SK-N-SH (cell line): ENCODE data around the gene PPP1R1C. TPM values are rescaled to one million over a fixed set of nuclear protein-coding genes. Genes with fewer than 3 reads are reported as not detected.

Experiments used
- CTCF ChIA-PET: fragments of 300-600, 350-600 bp; formaldehyde crosslinking; extraction: SDS; loops from one replicate; lab custom pipeline; 2021; lab: Yijun Ruan, JAX
- POLR2A ChIA-PET: fragments of 350-600 bp; sonication (Branson Sonifier 250); formaldehyde crosslinking; extraction: SDS; loops from one replicate; lab custom pipeline; 2020; ENCODE audit warnings: antibody characterized with exemption, inconsistent platforms; lab: Yijun Ruan, JAX
- DNase-seq: peaks from one replicate; pipeline ENCODE4 v3.0.0; 2012
- H2AFZ ChIP-seq: fragments of 200-600 bp; sonication (generic); 2 replicates; pipeline ENCODE4 v1.8.1; 2016; ENCODE audit warnings: antibody characterized with exemption, mild to moderate bottlenecking, low read depth
- H3F3A ChIP-seq: fragments of 200-600 bp; sonication (generic); replicated peaks from 2 replicates; pipeline ENCODE3; 2016; ENCODE audit warnings: antibody characterized with exemption, mild to moderate bottlenecking; ENCODE audit not compliant: insufficient read depth
- H3K27ac ChIP-seq, 2 experiments: fragments of 200-500 bp in 1 of 2; fragments of 200-600 bp in 1 of 2; sonication (Bioruptor generic) in 1 of 2; sonication (generic), shearing (Covaris generic) in 1 of 2; 2 replicates each; pipeline versions ENCODE4 v1.5.1 to v1.6.1; 2014 to 2016; ENCODE audit warnings: low read depth in 2 of 2, inconsistent platforms in 1 of 2, low read length in 1 of 2, mild to moderate bottlenecking in 1 of 2, mixed read lengths in 1 of 2
- H3K27me3 ChIP-seq: fragments of 200-600 bp; sonication (generic), shearing (Covaris generic); 2 replicates; pipeline ENCODE4 v1.6.1; 2016; ENCODE audit warnings: mixed run types; ENCODE audit not compliant: insufficient read depth
- H3K36me3 ChIP-seq, 2 experiments: fragments of 200-500 bp in 1 of 2; fragments of 200-600 bp in 1 of 2; sonication (Bioruptor generic) in 1 of 2; sonication (generic) in 1 of 2; replicated peaks in 1 of 2; 2 replicates each; pipeline versions ENCODE3 to v1.5.1; 2014 to 2016; ENCODE audit warnings: low read length in 1 of 2, mild to moderate bottlenecking in 1 of 2; ENCODE audit not compliant: insufficient read depth in 2 of 2, control insufficient read depth in 1 of 2
- H3K4me1 ChIP-seq, 2 experiments: fragments of 200-500 bp in 1 of 2; fragments of 200-600 bp in 1 of 2; sonication (Bioruptor generic) in 1 of 2; sonication (generic), shearing (Covaris generic) in 1 of 2; 2 replicates each; pipeline versions ENCODE4 v1.5.1 to v1.6.1; 2014 to 2016; ENCODE audit warnings: low read depth in 1 of 2, low read length in 1 of 2, mixed run types in 1 of 2; ENCODE audit not compliant: insufficient read depth in 2 of 2, control insufficient read depth in 1 of 2
- H3K4me2 ChIP-seq: fragments of 200-600 bp; sonication (generic), shearing (Covaris generic); 2 replicates; pipeline ENCODE4 v1.6.1; 2017; ENCODE audit warnings: mixed run types
- H3K4me3 ChIP-seq, 2 experiments: fragments of 200-500 bp in 1 of 2; fragments of 200-600 bp in 1 of 2; sonication (Bioruptor generic) in 1 of 2; sonication (generic), shearing (Covaris generic) in 1 of 2; 2 replicates each; pipeline versions ENCODE4 v1.5.1 to v1.8.1; 2014 to 2016; ENCODE audit warnings: low read depth in 2 of 2, inconsistent platforms in 1 of 2, low read length in 1 of 2, mild to moderate bottlenecking in 1 of 2, mixed read lengths in 1 of 2, moderate library complexity in 1 of 2
- H3K79me2 ChIP-seq: fragments of 200-600 bp; sonication (generic); 2 replicates; pipeline ENCODE4 v1.8.1; 2017; ENCODE audit warnings: mild to moderate bottlenecking; ENCODE audit not compliant: insufficient read depth
- H3K9ac ChIP-seq: fragments of 200-600 bp; sonication (generic); 2 replicates; pipeline ENCODE4 v1.6.1; 2017; ENCODE audit warnings: mixed run types
- H3K9me2 ChIP-seq: fragments of 200-600 bp; sonication (generic); 2 replicates; pipeline ENCODE4 v1.6.1; 2017; ENCODE audit warnings: mixed run types
- H3K9me3 ChIP-seq: fragments of 200-600 bp; sonication (generic); 2 replicates; pipeline ENCODE4 v1.6.1; 2017; ENCODE audit warnings: mixed run types, mild to moderate bottlenecking, moderate library complexity
- H4K20me1 ChIP-seq: fragments of 200-600 bp; sonication (generic); 2 replicates; pipeline ENCODE4 v1.6.1; 2017; ENCODE audit warnings: mild to moderate bottlenecking, mixed run types; ENCODE audit not compliant: insufficient read depth
- CHD2 ChIP-seq: fragments of 150-350 bp; IDR thresholded peaks from 2 replicates; pipeline ENCODE4 v1.6.1; 2018; ENCODE audit warnings: low read length; ENCODE audit not compliant: partially characterized antibody
- CTCF ChIP-seq: fragments of 200-600 bp; sonication (generic); IDR thresholded peaks from 2 replicates; pipeline ENCODE4 v1.6.1; 2017; ENCODE audit warnings: antibody characterized with exemption, mild to moderate bottlenecking, moderate library complexity
- EZH2phosphoT487 ChIP-seq: fragments of 200-600 bp; sonication (generic); IDR thresholded peaks from 2 replicates; pipeline ENCODE4 v1.6.1; 2017; ENCODE audit warnings: low read depth, mixed run types, mild to moderate bottlenecking, antibody characterized with exemption, moderate library complexity, borderline replicate concordance
- FOXJ3 ChIP-seq: sonication (generic); formaldehyde crosslinking; IDR thresholded peaks from 2 replicates; pipeline ENCODE4 v1.5.1; 2020; ENCODE audit warnings: mild to moderate bottlenecking, missing genetic modification reagents
- FOXM1 ChIP-seq: IDR thresholded peaks from 2 replicates; pipeline ENCODE4 v1.4.0; 2012; ENCODE audit warnings: low read depth, mild to moderate bottlenecking
- IRF3 ChIP-seq: fragments of 150-350 bp; IDR thresholded peaks from 2 replicates; pipeline ENCODE4 v1.6.1; 2016; ENCODE audit warnings: mild to moderate bottlenecking, low read depth, low read length
- JUND ChIP-seq: IDR thresholded peaks from 2 replicates; pipeline ENCODE4 v1.4.0; 2012
- MAX ChIP-seq: IDR thresholded peaks from 2 replicates; pipeline ENCODE4 v1.4.0; 2012; ENCODE audit warnings: low read depth
- NFIC ChIP-seq: IDR thresholded peaks from 2 replicates; pipeline ENCODE4 v1.4.0; 2012; ENCODE audit warnings: borderline replicate concordance
- POLR2AphosphoS5 ChIP-seq: IDR thresholded peaks from 2 replicates; pipeline ENCODE4 v1.6.1; 2012; ENCODE audit warnings: low read depth, low read length
- RAD21 ChIP-seq: IDR thresholded peaks from 2 replicates; pipeline ENCODE4 v1.6.1; 2012; ENCODE audit warnings: mild to moderate bottlenecking, low read length
- REST ChIP-seq: IDR thresholded peaks from 2 replicates; pipeline ENCODE4 v1.6.1; 2012; ENCODE audit warnings: mild to moderate bottlenecking, low read depth, low read length, moderate library complexity
- RFX5 ChIP-seq: IDR thresholded peaks from 2 replicates; pipeline ENCODE4 v1.6.1; 2012; ENCODE audit warnings: mild to moderate bottlenecking, improper control_type of control experiment, low read length
- RXRA ChIP-seq: IDR thresholded peaks from 2 replicates; pipeline ENCODE4 v1.4.0; 2012; ENCODE audit warnings: low read depth, mild to moderate bottlenecking, borderline replicate concordance
- SMC3 ChIP-seq: IDR thresholded peaks from 2 replicates; pipeline ENCODE4 v1.6.1; 2012; ENCODE audit warnings: low read depth, low read length, improper control_type of control experiment
- TCF12 ChIP-seq: IDR thresholded peaks from 2 replicates; pipeline ENCODE4 v1.4.0; 2012
- TEAD4 ChIP-seq: IDR thresholded peaks from 2 replicates; pipeline ENCODE4 v1.4.0; 2012; ENCODE audit warnings: mild to moderate bottlenecking, borderline replicate concordance; ENCODE audit not compliant: insufficient read depth
- USF2 ChIP-seq: fragments of 150-350 bp; IDR thresholded peaks from 2 replicates; pipeline ENCODE4 v1.6.1; 2017; ENCODE audit warnings: antibody characterized with exemption, low read length, low read depth, borderline replicate concordance
- WGBS: methylation state at CpG from one replicate; pipeline ENCODE4 v1.1.6; 2017; ENCODE audit warnings: low lambda C conversion rate; 5-methylcytosine and 5-hydroxymethylcytosine counted together
- polyA plus RNA-seq, 3 experiments: library from polyadenylated mRNA; depleted of rRNA; stranded (reverse); fragments of >200 nt; gene quantifications; 2 replicates each; pipeline ENCODE4 v1.2.3, GENCODE V29; 2012

The PPP1R1C gene
- polyA plus RNA-seq, 1 of the 3 experiments (the other 2 are of a cell fraction), result 0.41 TPM

GRCh38 chr2:181984814-181985631 lies 630 bp upstream of the PPP1R1C start:
- Histone ChIP-seq H3K27me3 (no peaks in the 10 kb centered on the region), H2AFZ (no peak overlapping the region), H3K9me2 (no peaks in the 10 kb centered on the region), H3F3A (no peaks in the 10 kb centered on the region), H3K27ac (no peak overlapping the region; a peak in 1 of 4 replicates), H3K4me3 (no peak overlapping the region)
- POLR2A ChIA-PET, result no interaction called here
- no peak for DNase-seq
- TF ChIP-seq TCF12 (no peak), REST (no peak), CHD2 (no peak), IRF3 (no peak), POLR2AphosphoS5 (no peak), USF2 (no peak), RFX5 (no peak), RAD21 (no peak), CTCF (no peak), SMC3 (no peak), JUND (no peak), FOXM1 (no peak), MAX (no peak), NFIC (no peak), RXRA (no peak), TEAD4 (no peak), FOXJ3 (no peak), EZH2phosphoT487 (no peak)
- TF ChIP-seq, all 33 proteins: peak for 0
- CTCF ChIA-PET, result interaction anchor here (1.1 kb wide), 1 partner anchor 9 kb away, joined by 3 read pairs; no protein-coding TSS in a partner anchor
- no peaks in the 10 kb centered on the region for H3K79me2 ChIP-seq
- no peaks in the 10 kb centered on the region for H3K36me3 ChIP-seq
- 71% methylated on average over 4 of the region's 4 CpGs for WGBS
- H4K20me1 ChIP-seq, result no peaks in the 10 kb centered on the region
- 0 out of 4 replicates have a peak, but pooled peaks cover 0 to 5% of the 10 kb centered on the region in 2 experiments for H3K4me1 ChIP-seq
- no peak overlapping the region for H3K9ac ChIP-seq
- H3K4me2 ChIP-seq, result 0 out of 2 replicates have a peak overlapping the region, but pooled peaks have one; percentile 26
- H3K9me3 ChIP-seq, result no peaks in the 10 kb centered on the region
